GM21825 (cell line): ENCODE results near the gene KEAP1.

ENCODE experiments used
- ATAC-seq: cut with Tn5 transposase; IDR thresholded peaks from one replicate; pipeline ENCODE4 v1.9.1; 2021; ENCODE audit warnings: mild to moderate bottlenecking, moderate library complexity; ENCODE audit not compliant: unreplicated experiment

The KEAP1 gene

GRCh38 chr19:10452726-10453618 is 50.2 kb downstream of the KEAP1 start:
- ATAC-seq = no peak

- no peak for ATAC-seq
Observed at GRCh38 chr19:10450853-10451609, 52.1 kb downstream of the KEAP1 start.

- no peak for ATAC-seq
Observed at GRCh38 chr19:10450191-10450852, 52.8 kb downstream of the KEAP1 start.

- no peak for ATAC-seq
Observed at GRCh38 chr19:10449037-10449436, 54.1 kb downstream of the KEAP1 start.

- no peak for ATAC-seq
Observed at GRCh38 chr19:10442698-10443097, 60.5 kb downstream of the KEAP1 start.

GRCh38 chr19:10439588-10439987 is 63.6 kb downstream of the KEAP1 start:
- ATAC-seq = no peak
